ENCODE data around the gene EXOG. TPM values are rescaled to one million over a fixed set of nuclear protein-coding genes. Genes with fewer than 3 reads are reported as not detected.
"Not testable (repeated sequence)": the region's sequence is repeated elsewhere in the genome, so short reads cannot be mapped to it uniquely, and the experiment has no call there.

Gene EXOG
- total and polyA plus RNA-seq, 2 donors from 2014 or later: 5.5 to 16.4 TPM

DNA sequence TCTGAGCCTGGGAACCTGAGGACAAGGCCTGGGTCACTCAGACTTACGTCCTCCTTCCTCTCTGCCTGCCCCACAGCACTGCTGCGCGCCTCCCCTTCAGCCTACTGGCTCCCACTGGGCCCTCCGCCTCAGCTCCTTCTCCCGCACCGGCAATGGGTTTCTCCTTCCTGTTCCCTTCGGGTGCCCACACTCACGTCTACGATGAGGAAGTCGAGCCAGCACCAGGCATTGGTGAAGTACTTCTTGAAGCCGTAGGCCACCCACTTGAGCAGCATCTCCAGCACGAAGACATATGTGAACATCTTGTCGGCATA lies 70.0 kb downstream of the EXOG start:
- no peaks in the 10 kb centered on the region for H3K27me3 ChIP-seq (ENCODE audit: control insufficient read depth, insufficient read depth, low read length)
- no peak overlapping the region for H3K9ac ChIP-seq (ENCODE audit: low read length in 3 of 3)
- FAIRE-seq (no peak), DNase-seq (peak in 2 of 5 donors; percentile 13 to 57)
- intact Hi-C loops (cut with DNase I): no loop called here
- H3K4me1 ChIP-seq (ENCODE audit: control insufficient read depth in 2 of 3, insufficient read depth in 2 of 3, low read depth in 1 of 3, low read length in 3 of 3): no peaks in the 10 kb centered on the region
- H3K27ac ChIP-seq (ENCODE audit: low read depth in 2 of 2, low read length in 2 of 2): no peak overlapping the region
- no peaks in the 10 kb centered on the region for H3K36me3 ChIP-seq (ENCODE audit: control insufficient read depth in 2 of 3, insufficient read depth in 3 of 3, low read length in 3 of 3)
- TF ChIP-seq, protein P1, sequence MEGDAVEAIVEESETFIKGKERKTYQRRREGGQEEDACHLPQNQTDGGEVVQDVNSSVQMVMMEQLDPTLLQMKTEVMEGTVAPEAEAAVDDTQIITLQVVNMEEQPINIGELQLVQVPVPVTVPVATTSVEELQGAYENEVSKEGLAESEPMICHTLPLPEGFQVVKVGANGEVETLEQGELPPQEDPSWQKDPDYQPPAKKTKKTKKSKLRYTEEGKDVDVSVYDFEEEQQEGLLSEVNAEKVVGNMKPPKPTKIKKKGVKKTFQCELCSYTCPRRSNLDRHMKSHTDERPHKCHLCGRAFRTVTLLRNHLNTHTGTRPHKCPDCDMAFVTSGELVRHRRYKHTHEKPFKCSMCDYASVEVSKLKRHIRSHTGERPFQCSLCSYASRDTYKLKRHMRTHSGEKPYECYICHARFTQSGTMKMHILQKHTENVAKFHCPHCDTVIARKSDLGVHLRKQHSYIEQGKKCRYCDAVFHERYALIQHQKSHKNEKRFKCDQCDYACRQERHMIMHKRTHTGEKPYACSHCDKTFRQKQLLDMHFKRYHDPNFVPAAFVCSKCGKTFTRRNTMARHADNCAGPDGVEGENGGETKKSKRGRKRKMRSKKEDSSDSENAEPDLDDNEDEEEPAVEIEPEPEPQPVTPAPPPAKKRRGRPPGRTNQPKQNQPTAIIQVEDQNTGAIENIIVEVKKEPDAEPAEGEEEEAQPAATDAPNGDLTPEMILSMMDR (IDR thresholded peaks at IDR 0.05; ENCODE audit: borderline replicate concordance, extremely low read depth, insufficient read depth): no peak
- H3K9me3 ChIP-seq (ENCODE audit: control insufficient read depth in 2 of 3, insufficient read depth in 1 of 3, low read length in 3 of 3): no peaks in the 10 kb centered on the region
- no peak overlapping the region for H3K4me3 ChIP-seq (ENCODE audit: low read length in 3 of 3)

DNA sequence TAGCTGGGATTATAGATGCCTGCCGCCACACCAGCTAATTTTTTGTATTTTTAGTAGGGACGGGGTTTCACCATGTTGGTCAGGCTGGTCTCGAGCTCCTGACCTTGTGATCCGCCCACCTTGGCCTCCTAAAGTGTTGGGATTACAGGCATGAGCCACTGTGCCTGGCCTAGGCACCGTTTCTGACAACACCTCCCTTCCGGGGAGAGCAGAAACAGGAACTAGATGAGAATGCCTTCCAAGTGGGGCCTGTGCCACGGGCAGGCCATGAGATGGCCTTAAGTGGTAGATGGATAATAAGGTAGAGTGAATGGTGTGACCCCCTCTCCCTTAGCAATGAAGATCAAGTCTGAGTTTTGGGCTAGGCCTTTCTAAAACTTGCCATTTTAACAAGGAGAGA lies 70.7 kb downstream of the EXOG start:
- H3K9me3 ChIP-seq (ENCODE audit: control insufficient read depth in 2 of 3, insufficient read depth in 1 of 3, low read length in 3 of 3); H3K27ac ChIP-seq (ENCODE audit: low read depth in 2 of 2, low read length in 2 of 2); H3K4me1 ChIP-seq (ENCODE audit: control insufficient read depth in 2 of 3, insufficient read depth in 2 of 3, low read depth in 1 of 3, low read length in 3 of 3); FAIRE-seq; H3K4me3 ChIP-seq (ENCODE audit: low read length in 3 of 3); intact Hi-C loops (cut with DNase I); H3K9ac ChIP-seq (ENCODE audit: low read length in 3 of 3); H3K27me3 ChIP-seq (ENCODE audit: control insufficient read depth, insufficient read depth, low read length); H3K36me3 ChIP-seq (ENCODE audit: control insufficient read depth in 2 of 3, insufficient read depth in 3 of 3, low read length in 3 of 3): not testable (repeated sequence)
- DNase-seq: peak in 2 of 5 donors; percentile 13 to 17

DNA sequence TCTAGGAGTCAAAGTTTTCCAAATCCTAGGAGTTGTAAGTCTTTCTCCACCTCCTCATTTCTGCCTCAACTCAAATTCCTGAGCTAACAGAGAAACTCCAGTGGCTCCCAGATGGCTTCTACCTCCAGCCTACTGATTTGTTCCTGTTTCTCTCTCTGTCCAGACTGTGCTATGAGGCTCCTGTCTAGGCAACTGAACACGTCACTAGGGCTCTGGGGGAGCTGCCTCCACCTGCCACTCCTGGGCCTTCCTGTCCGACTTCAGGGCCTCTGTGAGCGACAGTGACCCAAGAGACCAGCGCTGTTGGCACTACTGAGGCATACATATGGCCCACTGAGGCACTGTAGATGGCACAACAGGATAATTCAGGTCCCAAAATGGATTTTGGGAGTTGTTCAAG lies 71.4 kb downstream of the EXOG start:
- no peak overlapping the region for H3K4me3 ChIP-seq (ENCODE audit: low read length in 3 of 3)
- H3K27me3 ChIP-seq (ENCODE audit: control insufficient read depth, insufficient read depth, low read length): no peaks in the 10 kb centered on the region
- no peaks in the 10 kb centered on the region for H3K4me1 ChIP-seq (ENCODE audit: control insufficient read depth in 2 of 3, insufficient read depth in 2 of 3, low read depth in 1 of 3, low read length in 3 of 3)
- no peak overlapping the region for H3K9ac ChIP-seq (ENCODE audit: low read length in 3 of 3)
- FAIRE-seq (no peak), DNase-seq (peak in 2 of 5 donors; percentile 1)
- H3K36me3 ChIP-seq (ENCODE audit: control insufficient read depth in 2 of 3, insufficient read depth in 3 of 3, low read length in 3 of 3): no peaks in the 10 kb centered on the region
- H3K9me3 ChIP-seq (ENCODE audit: control insufficient read depth in 2 of 3, insufficient read depth in 1 of 3, low read length in 3 of 3): no peaks in the 10 kb centered on the region
- no peak overlapping the region for H3K27ac ChIP-seq (ENCODE audit: low read depth in 2 of 2, low read length in 2 of 2)
- intact Hi-C loops (cut with DNase I): no loop called here
- TF ChIP-seq, protein P1 (IDR thresholded peaks at IDR 0.05; ENCODE audit: borderline replicate concordance, extremely low read depth, insufficient read depth): no peak

DNA sequence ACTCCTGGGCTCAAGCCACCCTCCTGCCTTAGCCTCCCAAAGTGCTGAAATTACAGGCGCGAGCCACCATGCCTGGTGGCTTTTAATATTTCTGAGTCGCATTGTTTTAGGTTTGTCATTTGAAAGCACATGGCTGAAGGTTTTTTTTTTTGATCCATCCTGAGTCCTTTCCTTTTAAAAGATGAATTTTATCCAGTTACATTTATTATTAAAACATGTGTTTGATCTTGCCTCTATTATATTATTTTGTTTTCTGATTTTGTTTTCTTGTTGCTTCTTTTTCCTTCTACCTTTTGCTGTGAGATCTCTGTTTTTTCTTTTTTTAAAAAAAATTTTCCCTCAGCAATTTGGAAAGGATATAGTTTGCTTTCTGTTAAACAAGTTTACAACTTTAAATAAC lies 77.0 kb downstream of the EXOG start:
- Histone ChIP-seq H3K4me3 (ENCODE audit: low read length in 3 of 3) (no peak overlapping the region), H3K27me3 (ENCODE audit: control insufficient read depth, insufficient read depth, low read length) (no peaks in the 10 kb centered on the region), H3K27ac (ENCODE audit: low read depth in 2 of 2, low read length in 2 of 2) (no peak overlapping the region), H3K4me1 (ENCODE audit: control insufficient read depth in 2 of 3, insufficient read depth in 2 of 3, low read depth in 1 of 3, low read length in 3 of 3) (no peaks in the 10 kb centered on the region), H3K9ac (ENCODE audit: low read length in 3 of 3) (no peak overlapping the region), H3K36me3 (ENCODE audit: control insufficient read depth in 2 of 3, insufficient read depth in 3 of 3, low read length in 3 of 3) (no peaks in the 10 kb centered on the region), H3K9me3 (ENCODE audit: control insufficient read depth in 2 of 3, insufficient read depth in 1 of 3, low read length in 3 of 3) (no peaks in the 10 kb centered on the region)
- no peak for FAIRE-seq
- TF ChIP-seq, protein P1 (IDR thresholded peaks at IDR 0.05; ENCODE audit: borderline replicate concordance, extremely low read depth, insufficient read depth): no peak
- intact Hi-C loops (cut with DNase I): no loop called here
- DNase-seq: no peak

All from kidney (tissue), 14 donors.